Measurements from ENCODE around the gene RLN1.
"Not testable (repeated sequence)": the region's sequence is repeated elsewhere in the genome, so short reads cannot be mapped to it uniquely, and the experiment has no call there.

The RLN1 gene

DNA sequence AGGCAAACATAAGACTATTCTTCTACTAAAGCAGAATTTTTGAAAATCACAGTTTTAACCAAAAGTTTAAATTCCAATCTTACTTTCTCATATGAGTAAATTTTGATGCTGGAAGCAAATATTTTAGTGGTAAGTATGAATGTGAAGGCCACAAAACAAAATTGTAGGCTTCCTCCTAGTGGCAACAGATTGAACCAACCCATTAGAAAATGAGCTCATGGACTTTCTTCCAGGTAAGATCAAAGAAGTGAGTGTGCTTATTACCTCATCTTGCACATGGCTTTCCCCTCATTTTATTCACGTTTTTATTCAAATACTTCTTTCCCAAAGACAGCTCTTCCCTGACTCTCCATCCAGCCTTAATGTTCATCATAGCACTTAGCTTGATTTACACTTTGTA is 18.6 kb downstream of the RLN1 start:
- H3K4me3 ChIP-seq (ENCODE audit: low read depth, low read length), result no peak overlapping the region
- TF ChIP-seq, protein P1, sequence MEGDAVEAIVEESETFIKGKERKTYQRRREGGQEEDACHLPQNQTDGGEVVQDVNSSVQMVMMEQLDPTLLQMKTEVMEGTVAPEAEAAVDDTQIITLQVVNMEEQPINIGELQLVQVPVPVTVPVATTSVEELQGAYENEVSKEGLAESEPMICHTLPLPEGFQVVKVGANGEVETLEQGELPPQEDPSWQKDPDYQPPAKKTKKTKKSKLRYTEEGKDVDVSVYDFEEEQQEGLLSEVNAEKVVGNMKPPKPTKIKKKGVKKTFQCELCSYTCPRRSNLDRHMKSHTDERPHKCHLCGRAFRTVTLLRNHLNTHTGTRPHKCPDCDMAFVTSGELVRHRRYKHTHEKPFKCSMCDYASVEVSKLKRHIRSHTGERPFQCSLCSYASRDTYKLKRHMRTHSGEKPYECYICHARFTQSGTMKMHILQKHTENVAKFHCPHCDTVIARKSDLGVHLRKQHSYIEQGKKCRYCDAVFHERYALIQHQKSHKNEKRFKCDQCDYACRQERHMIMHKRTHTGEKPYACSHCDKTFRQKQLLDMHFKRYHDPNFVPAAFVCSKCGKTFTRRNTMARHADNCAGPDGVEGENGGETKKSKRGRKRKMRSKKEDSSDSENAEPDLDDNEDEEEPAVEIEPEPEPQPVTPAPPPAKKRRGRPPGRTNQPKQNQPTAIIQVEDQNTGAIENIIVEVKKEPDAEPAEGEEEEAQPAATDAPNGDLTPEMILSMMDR (IDR thresholded peaks at IDR 0.05; ENCODE audit: low read depth, low read length), result peak; percentile 12
- in situ Hi-C loops (cut with HindIII; ENCODE audit: low sequenced_read_pairs), result no loop called here
- DNase-seq (ENCODE audit: low read depth, low spot score), result no peak

DNA sequence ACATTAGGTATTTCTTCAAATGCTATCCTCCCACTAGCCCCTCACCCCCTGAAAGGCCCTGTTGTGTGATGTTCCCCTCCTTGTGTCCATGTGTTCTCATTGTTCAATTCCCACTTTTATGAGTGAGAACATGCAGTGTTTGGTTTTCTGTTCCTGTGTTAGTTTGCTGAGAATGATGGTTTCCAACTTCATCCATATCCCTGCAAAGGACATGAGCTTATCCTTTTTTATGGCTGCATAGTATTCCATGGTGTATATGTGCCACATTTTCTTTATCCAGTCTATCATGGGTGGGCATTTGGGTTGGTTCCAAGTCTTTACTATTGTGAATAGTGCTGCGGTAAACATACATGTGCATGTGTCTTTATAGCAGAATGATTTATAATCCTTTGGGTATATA is 23.3 kb downstream of the RLN1 start:
- DNase-seq (ENCODE audit: low read depth, low spot score); H3K4me3 ChIP-seq (ENCODE audit: low read depth, low read length); in situ Hi-C loops (cut with HindIII; ENCODE audit: low sequenced_read_pairs): not testable (repeated sequence)

DNA sequence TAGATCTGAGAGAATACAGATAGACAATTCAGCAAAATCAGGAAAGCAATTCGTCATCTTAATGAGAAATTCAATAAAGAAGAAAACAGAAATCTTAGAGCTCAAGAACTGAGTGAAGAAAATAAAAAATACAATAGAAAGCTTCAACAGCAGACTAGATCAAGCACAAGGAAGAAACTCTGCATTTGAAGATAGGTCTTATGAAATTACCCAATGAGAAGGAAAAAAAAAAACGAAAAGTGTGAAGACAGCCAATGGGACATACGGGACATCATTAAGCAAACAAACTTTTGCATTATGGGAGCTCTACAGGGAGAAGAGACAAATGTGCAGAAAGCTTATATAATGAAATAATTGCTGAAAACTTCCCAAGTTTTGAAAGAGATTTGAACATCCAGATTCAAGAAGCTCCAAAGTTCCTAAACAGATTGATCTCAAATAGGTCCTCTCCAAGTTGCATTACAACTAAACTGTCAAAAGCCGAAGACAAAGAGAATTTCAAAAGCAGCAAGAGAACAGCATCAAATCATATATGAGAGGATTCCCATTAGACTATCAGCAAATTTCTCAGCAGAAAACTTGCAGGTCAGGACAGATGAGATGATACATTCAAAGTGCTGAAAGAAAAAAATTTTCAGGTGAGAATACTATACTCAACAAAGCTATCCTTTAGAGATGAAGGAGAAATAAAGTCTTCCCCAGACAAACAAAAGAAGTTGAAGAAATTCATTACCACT is 24.3 kb downstream of the RLN1 start:
- TF ChIP-seq, protein P1 (IDR thresholded peaks at IDR 0.05; ENCODE audit: low read depth, low read length), result no peak
- in situ Hi-C loops (cut with HindIII; ENCODE audit: low sequenced_read_pairs), result no loop called here
- no peak overlapping the region for H3K4me3 ChIP-seq (ENCODE audit: low read depth, low read length)
- DNase-seq (ENCODE audit: low read depth, low spot score), result no peak

DNA sequence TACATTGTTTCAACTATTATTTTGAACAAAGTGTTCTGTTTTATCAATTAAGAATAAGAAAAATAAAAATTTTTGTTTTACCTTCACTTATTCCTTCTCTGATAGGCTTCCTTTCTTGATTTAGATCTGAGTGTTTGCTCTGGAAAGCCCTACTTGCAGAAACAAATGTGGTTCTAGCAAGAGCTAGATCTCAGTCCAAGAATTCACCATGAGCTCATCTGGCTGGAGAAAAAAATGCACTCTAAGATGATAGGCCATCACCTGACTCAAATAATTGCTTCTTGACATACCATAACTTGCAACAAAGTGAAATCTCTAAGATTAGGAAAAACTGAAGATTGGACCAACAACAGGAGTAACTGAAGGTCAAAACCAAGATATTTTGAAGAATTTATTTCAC is 28.8 kb downstream of the RLN1 start:
- no peak for DNase-seq (ENCODE audit: low read depth, low spot score)
- TF ChIP-seq, protein P1 (IDR thresholded peaks at IDR 0.05; ENCODE audit: low read depth, low read length), result no peak
- in situ Hi-C loops (cut with HindIII; ENCODE audit: low sequenced_read_pairs), result no loop called here
- H3K4me3 ChIP-seq (ENCODE audit: low read depth, low read length), result no peak overlapping the region

DNA sequence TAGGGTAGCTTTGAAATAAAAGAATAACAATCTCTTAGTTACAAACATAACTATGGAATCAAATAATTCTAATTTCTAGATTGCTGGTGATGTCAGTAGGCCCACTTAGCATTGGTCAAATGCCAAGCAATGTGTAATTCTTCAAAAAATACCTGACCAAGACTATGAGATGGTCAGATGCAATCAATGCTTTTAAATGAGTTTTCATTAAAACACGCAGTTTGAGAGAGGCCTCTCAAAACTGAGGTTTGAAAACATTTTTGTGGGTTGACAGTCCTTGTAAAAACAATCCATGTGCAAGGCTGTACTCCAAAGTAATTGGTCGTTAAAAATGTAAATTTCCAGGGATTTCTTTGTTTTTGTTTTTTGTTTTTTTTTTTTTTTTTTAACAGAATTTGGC is 33.9 kb downstream of the RLN1 start:
- TF ChIP-seq, protein P1 (IDR thresholded peaks at IDR 0.05; ENCODE audit: low read depth, low read length), result no peak
- H3K4me3 ChIP-seq (ENCODE audit: low read depth, low read length), result no peak overlapping the region
- in situ Hi-C loops (cut with HindIII; ENCODE audit: low sequenced_read_pairs), result no loop called here
- no peak for DNase-seq (ENCODE audit: low read depth, low spot score)

- H3K4me3 ChIP-seq (ENCODE audit: low read depth, low read length); in situ Hi-C loops (cut with HindIII; ENCODE audit: low sequenced_read_pairs); DNase-seq (ENCODE audit: low read depth, low spot score): not testable (repeated sequence)
Observed at GRCh38 chr9:5303840-5304795, 35.6 kb downstream of the RLN1 start, which contains the start of gene RLN2. Gene RLN2, minus strand, starts transcription at chr9:5304716. Its CDS starts 136 bp downstream, at chr9:5304580.

- no peak overlapping the region for H3K4me3 ChIP-seq (ENCODE audit: low read depth, low read length)
- in situ Hi-C loops (cut with HindIII; ENCODE audit: low sequenced_read_pairs), result no loop called here
- TF ChIP-seq, protein P1 (IDR thresholded peaks at IDR 0.05; ENCODE audit: low read depth, low read length), result no peak
- DNase-seq (ENCODE audit: low read depth, low spot score), result no peak
Observed at GRCh38 chr9:5301544-5301943, 38.1 kb downstream of the RLN1 start.
